Smooth muscle cell (in vitro differentiated cells): ENCODE measurements around the gene GAB1. TPM values are rescaled to one million over a fixed set of nuclear protein-coding genes. Genes with fewer than 3 reads are reported as not detected.

Experiments
- DNase-seq: peaks from one replicate; lab custom pipeline; 2025; ENCODE audit not compliant: unreplicated experiment; lab: John Stamatoyannopoulos, UW
- H2AFZ ChIP-seq: fragments of 200-600 bp; sonication (generic); 2 replicates; pipeline ENCODE4 v1.6.0; 2016; ENCODE audit warnings: antibody characterized with exemption, low read depth, mild to moderate bottlenecking
- H3F3A ChIP-seq: fragments of 200-600 bp; sonication (generic); 2 replicates; pipeline ENCODE4 v1.6.0; 2017; ENCODE audit warnings: antibody characterized with exemption, low read depth
- H3K27ac ChIP-seq: fragments of 200-600 bp; sonication (generic); 2 replicates; pipeline ENCODE4 v1.5.1; 2016; ENCODE audit warnings: low read depth, mild to moderate bottlenecking
- H3K27me3 ChIP-seq: fragments of 200-600 bp; sonication (generic); 2 replicates; pipeline ENCODE4 v1.6.1; 2016; ENCODE audit warnings: low read depth, mild to moderate bottlenecking
- H3K36me3 ChIP-seq: fragments of 200-600 bp; sonication (generic); 2 replicates; pipeline ENCODE4 v1.5.1; 2016; ENCODE audit warnings: low read depth
- H3K4me1 ChIP-seq: fragments of 200-600 bp; sonication (generic); 2 replicates; pipeline ENCODE4 v1.5.1; 2016; ENCODE audit warnings: low read depth
- H3K4me2 ChIP-seq: fragments of 200-600 bp; sonication (generic); 2 replicates; pipeline ENCODE4 v1.6.0; 2016; ENCODE audit warnings: mild to moderate bottlenecking
- H3K4me3 ChIP-seq: fragments of 200-600 bp; sonication (generic); 2 replicates; pipeline ENCODE4 v1.5.1; 2016; ENCODE audit warnings: mild to moderate bottlenecking
- H3K79me2 ChIP-seq: fragments of 200-600 bp; sonication (generic); 2 replicates; pipeline ENCODE4 v1.6.0; 2016; ENCODE audit warnings: low read depth, mild to moderate bottlenecking
- H3K9ac ChIP-seq: fragments of 200-600 bp; sonication (generic); 2 replicates; pipeline ENCODE4 v1.6.0; 2016; ENCODE audit warnings: low read depth
- H3K9me3 ChIP-seq: fragments of 200-600 bp; sonication (generic); replicated peaks from 2 replicates; pipeline ENCODE4 v1.5.1; 2016; ENCODE audit warnings: low read depth
- H4K20me1 ChIP-seq: fragments of 200-600 bp; sonication (generic); 2 replicates; pipeline ENCODE4 v1.6.0; 2016; ENCODE audit warnings: low read depth
- CTCF ChIP-seq: fragments of 200-600 bp; sonication (generic); IDR thresholded peaks from 2 replicates; pipeline ENCODE4 v1.5.1; 2017; ENCODE audit warnings: borderline replicate concordance, mild to moderate bottlenecking, antibody characterized with exemption; ENCODE audit not compliant: insufficient read depth, poor library complexity, severe bottlenecking
- WGBS: methylation state at CpG from one replicate; pipeline ENCODE4 v1.1.7; 2016; ENCODE audit warnings: low lambda C conversion rate; 5-methylcytosine and 5-hydroxymethylcytosine counted together
- polyA plus RNA-seq: library from polyadenylated mRNA; unstranded; fragments of >200 nt; fragmentation: Nextera tagmentation; extraction: Ambion mirVana; gene quantifications from 2 replicates; pipeline ENCODE4 v1.2.1, GENCODE V29; 2016
- total RNA-seq: library from RNA; depleted of rRNA; stranded (reverse); fragments of >200 nt; gene quantifications from 2 replicates; pipeline ENCODE4 v1.2.3, GENCODE V29; 2014

GAB1 gene
- total and polyA plus RNA-seq, 2 experiments from 2014 or later: 0.50 to 22.5 TPM

DNA sequence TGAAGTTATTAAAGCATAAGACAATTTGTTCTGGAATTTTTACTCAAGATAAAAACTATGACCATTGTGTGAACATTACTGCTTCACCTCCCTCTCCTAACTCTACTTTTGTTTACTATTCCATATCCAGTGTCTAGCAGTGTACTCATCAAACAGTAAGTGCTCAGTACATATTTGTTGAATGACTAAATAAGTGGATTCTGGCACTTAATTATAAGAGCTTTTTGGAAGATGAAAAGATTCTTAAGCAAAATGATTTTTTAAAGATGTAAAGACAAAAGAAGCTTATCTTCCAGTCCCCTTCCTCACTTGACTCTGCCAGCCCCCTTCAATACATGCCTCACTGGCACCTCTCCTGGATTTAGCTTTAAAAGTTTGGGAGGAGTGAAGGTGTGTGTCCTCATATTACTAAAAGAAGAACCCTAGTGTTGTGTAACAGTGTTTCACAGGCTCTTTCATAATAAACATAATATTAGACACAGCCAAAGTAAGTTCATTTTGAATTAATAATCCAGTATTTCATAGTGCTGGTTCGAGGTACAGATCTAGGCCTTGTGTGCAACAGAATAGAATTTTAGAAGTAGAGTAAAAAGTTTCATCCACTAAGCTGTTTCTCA is 53.0 kb downstream of the GAB1 start:
- DNase-seq: no peak
- Histone ChIP-seq H3K27me3 (no peaks in the 10 kb centered on the region), H3F3A (no peaks in the 10 kb centered on the region), H3K79me2 (peaks cover 49% of the 10 kb centered on the region), H3K4me3 (no peak overlapping the region), H2AFZ (no peak overlapping the region), H4K20me1 (no peaks in the 10 kb centered on the region), H3K9me3 (no peaks in the 10 kb centered on the region), H3K4me1 (peaks cover 15% of the 10 kb centered on the region), H3K36me3 (no peaks in the 10 kb centered on the region), H3K9ac (no peak overlapping the region), H3K27ac (peak overlapping the region; percentile 46), H3K4me2 (peak overlapping the region; percentile 28)
- WGBS: 94% methylated on average over 1 of the region's 1 CpG
- no peak for TF ChIP-seq CTCF

DNA sequence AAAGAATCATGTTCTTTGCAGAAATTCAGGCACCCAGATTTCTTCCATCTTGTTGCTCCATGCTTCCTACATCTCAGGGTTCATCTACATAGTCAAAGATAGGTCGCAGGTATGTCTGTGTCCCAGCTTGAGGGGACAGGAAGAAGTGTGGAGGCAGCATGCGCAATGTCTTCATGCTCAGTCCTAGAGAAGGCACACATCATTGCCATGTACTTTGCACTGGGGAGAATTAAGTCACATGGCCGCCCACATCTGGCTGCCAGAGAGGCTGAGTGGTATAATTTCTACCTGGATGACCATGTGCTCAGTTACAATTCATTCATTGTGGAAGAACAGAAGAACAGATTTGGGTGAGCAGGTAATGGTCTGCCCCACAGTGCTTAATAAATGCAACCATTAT is 54.1 kb downstream of the GAB1 start:
- no peak for DNase-seq
- Histone ChIP-seq H3K79me2 (peaks cover 52% of the 10 kb centered on the region), H3K27ac (no peak overlapping the region), H3K27me3 (no peaks in the 10 kb centered on the region), H2AFZ (no peak overlapping the region), H4K20me1 (no peaks in the 10 kb centered on the region), H3K4me3 (no peak overlapping the region), H3K9ac (no peak overlapping the region), H3K4me2 (no peak overlapping the region), H3K9me3 (no peaks in the 10 kb centered on the region), H3K36me3 (no peaks in the 10 kb centered on the region), H3K4me1 (peaks cover 15% of the 10 kb centered on the region), H3F3A (no peaks in the 10 kb centered on the region)
- WGBS: 89% methylated on average over 3 of the region's 3 CpGs
- no peak for TF ChIP-seq CTCF

GRCh38 chr4:143391261-143391660 is 54.6 kb downstream of the GAB1 start:
- Histone ChIP-seq H3K4me3 (no peak overlapping the region), H3K27ac (peak overlapping the region; percentile 36), H3K27me3 (no peaks in the 10 kb centered on the region), H3K9me3 (no peaks in the 10 kb centered on the region), H3K4me1 (peaks cover 15% of the 10 kb centered on the region), H3F3A (no peaks in the 10 kb centered on the region), H3K36me3 (no peaks in the 10 kb centered on the region), H4K20me1 (no peaks in the 10 kb centered on the region), H3K9ac (no peak overlapping the region), H3K79me2 (peaks cover 47% of the 10 kb centered on the region), H3K4me2 (peak overlapping the region; percentile 42), H2AFZ (no peak overlapping the region)
- no peak for TF ChIP-seq CTCF
- WGBS: 84% methylated on average over 3 of the region's 3 CpGs
- no peak for DNase-seq

DNA sequence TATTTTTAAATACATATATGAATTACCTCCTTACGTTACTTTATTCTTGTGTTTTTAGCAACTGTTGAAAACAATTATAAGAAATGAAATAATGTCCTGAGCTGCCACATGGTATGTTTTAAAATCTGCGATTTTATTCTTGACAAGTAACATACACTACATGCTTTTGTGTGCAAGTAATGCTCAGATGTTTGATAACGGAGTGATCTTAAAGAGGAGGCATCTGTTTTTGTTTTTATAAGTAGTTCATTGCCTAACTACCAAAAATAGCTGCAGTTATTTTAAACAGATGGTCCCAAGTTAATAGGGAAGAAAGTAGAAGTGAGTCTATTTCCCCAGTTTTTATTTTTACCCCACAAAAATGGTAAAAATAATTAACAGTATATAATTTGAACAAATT is 55.2 kb downstream of the GAB1 start:
- peak overlapping the region; percentile 36 for H3K27ac ChIP-seq
- 26% methylated on average over 3 of the region's 3 CpGs for WGBS

More for the DNA sequence above, 55.2 kb downstream of the GAB1 start:
- Histone ChIP-seq H3K4me3 (no peak overlapping the region), H3K4me2 (peak overlapping the region; percentile 42), H3K27me3 (no peaks in the 10 kb centered on the region), H3K79me2 (peaks cover 41% of the 10 kb centered on the region), H3K36me3 (no peaks in the 10 kb centered on the region), H3F3A (no peaks in the 10 kb centered on the region), H2AFZ (no peak overlapping the region), H3K4me1 (peaks cover 15% of the 10 kb centered on the region), H3K9ac (no peak overlapping the region), H4K20me1 (no peaks in the 10 kb centered on the region), H3K9me3 (no peaks in the 10 kb centered on the region)
- no peak for TF ChIP-seq CTCF
- DNase-seq: no peak
